HG02840 (cell line): Measurements from ENCODE around the gene GPR148.

Experiments
- ATAC-seq: cut with Tn5 transposase; IDR thresholded peaks from one replicate; pipeline ENCODE4 v1.9.1; 2021; ENCODE audit warnings: mild to moderate bottlenecking, moderate library complexity, moderate number of reproducible peaks; ENCODE audit not compliant: unreplicated experiment, low FRiP score

Gene GPR148

GRCh38 chr2:130744287-130745117, 15.6 kb downstream of the GPR148 start:
- ATAC-seq, result no peak

- ATAC-seq, result no peak
Observed at GRCh38 chr2:130749078-130749477, 20.2 kb downstream of the GPR148 start.

DNA sequence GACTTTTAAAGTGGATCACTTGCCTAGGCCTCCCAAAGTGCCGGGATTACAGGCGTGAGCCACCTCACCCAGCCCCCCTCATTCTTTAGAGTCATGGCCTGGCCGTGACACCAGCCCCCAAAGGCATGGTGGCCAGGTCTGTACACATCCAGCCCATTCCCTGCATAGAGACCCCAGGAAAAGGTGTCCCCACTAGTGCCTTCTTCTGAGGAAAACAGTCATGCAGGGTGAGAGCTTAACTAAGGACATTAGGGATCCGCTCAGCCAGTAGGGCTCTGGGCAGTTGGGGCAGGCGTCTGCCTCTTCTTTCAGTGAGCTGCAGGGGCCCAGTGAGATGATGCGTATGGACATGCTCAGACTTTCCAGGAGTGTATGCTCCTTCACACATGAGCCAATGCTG, 20.8 kb downstream of the GPR148 start:
- no peak for ATAC-seq

DNA sequence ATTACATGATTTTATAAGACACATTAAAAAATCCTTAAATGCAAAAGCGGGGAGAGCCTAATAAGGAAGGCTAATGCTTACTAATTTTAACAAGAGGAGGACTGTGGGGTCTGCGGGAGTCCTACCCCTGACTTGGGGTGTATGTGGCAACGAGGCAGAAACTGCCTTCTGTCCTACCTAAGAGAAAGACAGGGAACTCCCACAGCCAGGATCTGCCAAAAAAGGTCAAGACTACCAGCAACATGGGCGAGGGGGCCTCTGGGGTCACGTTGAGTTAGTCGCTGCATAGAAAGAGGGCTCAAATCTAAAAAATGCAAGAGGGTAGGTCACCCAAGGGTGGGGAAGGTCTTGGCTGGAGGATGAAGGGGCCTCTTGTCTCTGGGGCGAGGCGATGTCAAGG, 25.9 kb downstream of the GPR148 start:
- ATAC-seq, result no peak

GRCh38 chr2:130755256-130756052, 26.6 kb downstream of the GPR148 start, which contains the start of gene AMER3:
Gene AMER3, plus strand, starts transcription at chr2:130755540. Its CDS starts 6,533 bp downstream, at chr2:130762073.
- no peak for ATAC-seq

- ATAC-seq, result no peak
Observed at GRCh38 chr2:130756053-130756873, 27.4 kb downstream of the GPR148 start.

DNA sequence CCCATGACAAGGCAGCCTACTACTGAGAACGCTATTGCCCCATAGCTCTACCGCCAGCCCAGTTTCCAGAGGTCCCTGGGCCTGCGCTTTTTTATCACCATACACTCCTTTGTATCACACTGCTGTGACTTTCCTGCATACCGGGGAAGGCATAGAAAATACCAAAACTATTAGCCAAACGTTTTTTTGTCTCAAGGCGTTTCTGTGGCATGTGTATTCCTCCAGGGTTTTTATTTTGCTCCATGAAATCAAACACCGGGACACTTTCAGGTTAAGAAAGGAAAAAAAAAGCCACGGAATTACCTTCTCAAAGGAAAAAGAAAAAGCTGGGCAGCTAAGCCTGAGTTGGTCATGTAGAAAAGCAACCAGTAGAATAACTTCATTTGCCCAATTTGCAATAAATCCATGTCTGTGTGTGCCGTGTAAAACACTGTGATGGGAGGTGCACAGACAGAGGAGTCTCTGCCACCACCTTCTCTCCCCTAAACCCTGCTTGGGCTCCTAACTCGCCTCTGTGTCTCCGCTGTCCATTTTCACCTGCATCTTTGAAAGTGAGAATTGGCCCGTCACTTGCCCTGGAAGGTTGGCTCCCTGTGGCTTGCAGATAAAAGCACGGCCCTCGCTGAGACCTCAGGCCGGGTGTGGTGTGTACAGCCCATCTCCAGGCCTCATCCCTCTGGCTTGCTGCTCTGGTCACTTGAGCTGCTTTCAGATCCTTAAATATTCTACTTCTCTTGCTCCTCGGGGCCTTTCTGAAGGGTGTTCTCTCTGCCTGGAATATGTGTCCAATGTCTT, 28.2 kb downstream of the GPR148 start:
- ATAC-seq, result no peak

GRCh38 chr2:130759906-130760753, 31.3 kb downstream of the GPR148 start:
- ATAC-seq, result no peak

GRCh38 chr2:130760754-130761751, 32.2 kb downstream of the GPR148 start:
- ATAC-seq, result no peak

DNA sequence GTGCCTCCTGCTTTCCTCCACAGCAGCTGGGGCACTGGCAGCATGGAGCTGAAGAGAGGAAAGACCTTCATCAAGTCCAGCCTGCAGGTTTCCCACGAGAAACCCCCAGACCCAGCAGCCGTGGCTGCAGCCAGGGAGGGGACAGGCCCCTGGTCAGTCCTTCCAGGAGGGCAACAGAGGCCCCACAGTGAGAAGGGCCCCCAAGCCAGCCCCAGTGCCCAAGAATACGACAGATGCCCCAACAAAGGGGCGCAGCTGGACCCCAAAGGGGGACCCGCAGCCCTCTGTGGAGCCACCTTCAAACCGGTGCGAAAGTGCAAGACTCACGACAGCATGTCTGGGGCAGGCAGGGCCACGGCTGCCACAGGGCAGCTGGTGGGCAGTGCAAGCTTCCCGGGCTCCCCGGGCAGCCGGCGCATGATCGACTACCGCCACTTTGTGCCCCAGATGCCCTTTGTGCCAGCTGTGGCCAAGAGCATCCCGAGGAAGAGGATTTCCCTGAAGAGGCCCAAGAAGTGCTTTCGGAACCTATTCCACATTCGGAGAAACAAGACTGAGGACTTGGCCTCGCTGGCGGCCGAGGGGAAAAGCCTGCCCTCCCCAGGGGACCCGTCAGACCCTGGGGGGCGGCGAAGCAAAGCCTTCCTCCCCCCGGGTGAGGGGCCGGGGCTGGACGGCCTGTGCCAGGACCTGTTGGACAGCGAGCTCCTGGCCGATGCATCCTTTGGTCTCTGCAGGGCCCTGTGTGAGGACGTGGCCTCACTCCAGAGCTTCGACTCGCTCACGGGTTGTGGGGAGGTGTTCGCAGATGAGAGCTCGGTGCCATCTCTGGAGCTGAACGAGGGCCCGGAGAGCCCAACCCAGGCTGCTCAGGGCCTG, 33.4 kb downstream of the GPR148 start:
- no peak for ATAC-seq

DNA sequence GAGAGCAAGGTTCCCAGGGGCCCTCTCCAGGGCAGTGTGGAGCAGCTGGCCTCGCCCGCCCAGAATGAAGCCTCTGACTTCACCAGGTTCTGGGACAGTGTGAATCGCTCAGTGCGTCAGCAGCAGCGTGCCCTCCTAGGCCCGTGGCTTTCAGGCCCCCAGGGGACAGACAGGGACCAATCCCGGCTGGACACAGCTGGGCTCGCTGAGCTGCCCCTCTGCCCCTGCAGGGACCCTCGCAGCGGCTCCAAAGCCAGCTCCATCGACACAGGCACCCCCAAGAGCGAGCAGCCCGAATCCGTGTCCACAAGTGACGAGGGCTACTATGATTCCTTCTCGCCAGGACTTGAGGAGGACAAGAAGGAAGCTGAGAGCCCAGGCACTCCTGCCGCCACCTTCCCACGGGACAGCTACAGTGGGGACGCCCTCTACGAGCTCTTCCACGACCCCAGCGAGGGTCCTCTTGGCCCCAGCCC, 34.1 kb downstream of the GPR148 start:
- ATAC-seq, result no peak

GRCh38 chr2:130763405-130763804, 34.5 kb downstream of the GPR148 start:
- ATAC-seq, result no peak

GRCh38 chr2:130764035-130764820, 35.4 kb downstream of the GPR148 start:
- no peak for ATAC-seq

GRCh38 chr2:130764821-130765115, 35.9 kb downstream of the GPR148 start:
- ATAC-seq, result no peak

- no peak for ATAC-seq
Observed at GRCh38 chr2:130765464-130765863, 36.6 kb downstream of the GPR148 start.

GRCh38 chr2:130766037-130766436, 37.2 kb downstream of the GPR148 start:
- no peak for ATAC-seq
